Anterior cingulate cortex (tissue), 58 donors: Measurements from ENCODE around the gene AKAP13.
"Not testable (repeated sequence)": the region's sequence is repeated elsewhere in the genome, so short reads cannot be mapped to it uniquely, and the experiment has no call there.

Source experiments
- DNase-seq, 58 donors: peaks; one replicate each; lab custom pipeline; 2025; lab: John Stamatoyannopoulos, UW

AKAP13 gene

GRCh38 chr15:85347264-85348047 lies 32.9 kb upstream of the AKAP13 start:
- DNase-seq = not testable (repeated sequence)

- DNase-seq = not testable (repeated sequence)
Observed at GRCh38 chr15:85348048-85348766, 32.2 kb upstream of the AKAP13 start.

GRCh38 chr15:85349062-85349461 lies 31.3 kb upstream of the AKAP13 start:
- not testable (repeated sequence) for DNase-seq

- DNase-seq = no peak
Observed at GRCh38 chr15:85350395-85350794, 30.0 kb upstream of the AKAP13 start.

- not testable (repeated sequence) for DNase-seq
Observed at GRCh38 chr15:85351501-85351900, 28.9 kb upstream of the AKAP13 start.

GRCh38 chr15:85351965-85352364 lies 28.4 kb upstream of the AKAP13 start:
- DNase-seq = no peak

- DNase-seq = no peak
Observed at GRCh38 chr15:85353516-85353915, 26.9 kb upstream of the AKAP13 start.

- no peak for DNase-seq
Observed at GRCh38 chr15:85354461-85354860, 25.9 kb upstream of the AKAP13 start.

GRCh38 chr15:85354948-85355347 lies 25.5 kb upstream of the AKAP13 start:
- no peak for DNase-seq

GRCh38 chr15:85356276-85356675 lies 24.1 kb upstream of the AKAP13 start:
- DNase-seq = no peak

- DNase-seq = no peak
Observed at GRCh38 chr15:85361323-85361722, 19.1 kb upstream of the AKAP13 start.

GRCh38 chr15:85362436-85363081 lies 17.8 kb upstream of the AKAP13 start:
- DNase-seq = no peak

GRCh38 chr15:85365980-85366379 lies 14.4 kb upstream of the AKAP13 start:
- DNase-seq = no peak

GRCh38 chr15:85367741-85368140 lies 12.7 kb upstream of the AKAP13 start:
- no peak for DNase-seq

- no peak for DNase-seq
Observed at GRCh38 chr15:85374831-85375230, 5.6 kb upstream of the AKAP13 start.

- no peak for DNase-seq
Observed at GRCh38 chr15:85377269-85377668, 3.1 kb upstream of the AKAP13 start.

- DNase-seq = no peak
Observed at GRCh38 chr15:85377986-85378385, 2.4 kb upstream of the AKAP13 start.

- peak in 1 of 58 donors; percentile 0 for DNase-seq
Observed at GRCh38 chr15:85379403-85380131, 836 bp upstream of the AKAP13 start.

- peak in 16 of 58 donors; percentile 2 to 45 (median 27) for DNase-seq
Observed at GRCh38 chr15:85380812-85381642, 624 bp downstream of the AKAP13 start.
